ENCODE results near the gene PAMR1.

The PAMR1 gene

GRCh38 chr11:35511666-35512065 lies 13.8 kb downstream of the PAMR1 start:
- TF ChIP-seq, protein P1, sequence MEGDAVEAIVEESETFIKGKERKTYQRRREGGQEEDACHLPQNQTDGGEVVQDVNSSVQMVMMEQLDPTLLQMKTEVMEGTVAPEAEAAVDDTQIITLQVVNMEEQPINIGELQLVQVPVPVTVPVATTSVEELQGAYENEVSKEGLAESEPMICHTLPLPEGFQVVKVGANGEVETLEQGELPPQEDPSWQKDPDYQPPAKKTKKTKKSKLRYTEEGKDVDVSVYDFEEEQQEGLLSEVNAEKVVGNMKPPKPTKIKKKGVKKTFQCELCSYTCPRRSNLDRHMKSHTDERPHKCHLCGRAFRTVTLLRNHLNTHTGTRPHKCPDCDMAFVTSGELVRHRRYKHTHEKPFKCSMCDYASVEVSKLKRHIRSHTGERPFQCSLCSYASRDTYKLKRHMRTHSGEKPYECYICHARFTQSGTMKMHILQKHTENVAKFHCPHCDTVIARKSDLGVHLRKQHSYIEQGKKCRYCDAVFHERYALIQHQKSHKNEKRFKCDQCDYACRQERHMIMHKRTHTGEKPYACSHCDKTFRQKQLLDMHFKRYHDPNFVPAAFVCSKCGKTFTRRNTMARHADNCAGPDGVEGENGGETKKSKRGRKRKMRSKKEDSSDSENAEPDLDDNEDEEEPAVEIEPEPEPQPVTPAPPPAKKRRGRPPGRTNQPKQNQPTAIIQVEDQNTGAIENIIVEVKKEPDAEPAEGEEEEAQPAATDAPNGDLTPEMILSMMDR (IDR thresholded peaks at IDR 0.05; ENCODE audit: extremely low read depth, insufficient read depth, missing control alignments) = no peak
- no peak for DNase-seq (ENCODE audit: low spot score)
- in situ Hi-C loops (cut with MboI; ENCODE audit: low pct_unique_long_range_greater_than_20kb, low sequenced_read_pairs, unreplicated experiment) = no loop called here

DNA sequence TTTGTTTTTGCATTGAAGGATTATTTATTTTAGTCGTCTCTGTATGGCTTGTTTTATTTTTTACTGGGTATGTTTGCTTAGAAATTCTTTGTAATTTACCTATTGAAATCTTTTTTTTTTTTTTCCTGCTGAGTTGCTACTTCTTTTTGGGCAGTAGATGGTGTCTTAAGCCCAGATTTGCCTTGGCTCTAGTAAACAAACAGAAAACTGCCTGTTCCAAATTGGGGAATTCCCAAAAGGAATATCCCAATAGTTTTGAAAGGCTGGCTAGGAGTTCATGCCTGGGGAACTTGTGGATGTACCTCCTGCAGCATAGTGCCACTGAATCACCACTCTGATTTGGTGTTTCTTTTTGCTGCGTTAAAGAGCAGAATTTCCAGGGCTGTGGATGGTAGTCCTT lies 17.7 kb downstream of the PAMR1 start:
- TF ChIP-seq, protein P1 (IDR thresholded peaks at IDR 0.05; ENCODE audit: extremely low read depth, insufficient read depth, missing control alignments) = no peak
- DNase-seq (ENCODE audit: low spot score) = no peak
- in situ Hi-C loops (cut with MboI; ENCODE audit: low pct_unique_long_range_greater_than_20kb, low sequenced_read_pairs, unreplicated experiment) = no loop called here

- no peak for DNase-seq (ENCODE audit: low spot score)
- TF ChIP-seq, protein P1 (IDR thresholded peaks at IDR 0.05; ENCODE audit: extremely low read depth, insufficient read depth, missing control alignments) = no peak
- in situ Hi-C loops (cut with MboI; ENCODE audit: low pct_unique_long_range_greater_than_20kb, low sequenced_read_pairs, unreplicated experiment) = no loop called here
These were observed 23.6 kb downstream of the PAMR1 start for GRCh38 chr11:35501776-35502175.

DNA sequence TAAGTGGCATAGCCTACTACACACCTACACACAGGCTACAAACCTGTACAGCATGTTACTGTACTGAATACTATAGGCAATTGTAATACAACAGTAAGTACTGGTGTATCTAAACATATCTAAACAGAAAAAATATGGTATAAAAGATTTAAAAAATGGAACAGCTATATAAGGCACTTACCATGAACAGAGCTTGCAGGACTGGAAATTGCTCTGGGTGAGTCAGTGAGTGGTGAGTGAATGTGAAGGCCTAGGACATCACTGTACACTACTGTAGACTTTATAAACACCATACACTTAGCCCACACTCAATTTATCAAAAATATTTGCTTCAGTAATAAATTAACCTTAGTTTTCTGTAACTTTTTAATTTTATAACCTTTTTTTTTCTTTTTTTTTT lies 24.7 kb downstream of the PAMR1 start:
- in situ Hi-C loops (cut with MboI; ENCODE audit: low pct_unique_long_range_greater_than_20kb, low sequenced_read_pairs, unreplicated experiment) = no loop called here
- TF ChIP-seq, protein P1 (IDR thresholded peaks at IDR 0.05; ENCODE audit: extremely low read depth, insufficient read depth, missing control alignments) = no peak
- DNase-seq (ENCODE audit: low spot score) = no peak

- in situ Hi-C loops (cut with MboI; ENCODE audit: low pct_unique_long_range_greater_than_20kb, low sequenced_read_pairs, unreplicated experiment) = no loop called here
- TF ChIP-seq, protein P1 (IDR thresholded peaks at IDR 0.05; ENCODE audit: extremely low read depth, insufficient read depth, missing control alignments) = no peak
- DNase-seq (ENCODE audit: low spot score) = no peak
These were observed 29.0 kb downstream of the PAMR1 start for GRCh38 chr11:35496416-35496815.

DNA sequence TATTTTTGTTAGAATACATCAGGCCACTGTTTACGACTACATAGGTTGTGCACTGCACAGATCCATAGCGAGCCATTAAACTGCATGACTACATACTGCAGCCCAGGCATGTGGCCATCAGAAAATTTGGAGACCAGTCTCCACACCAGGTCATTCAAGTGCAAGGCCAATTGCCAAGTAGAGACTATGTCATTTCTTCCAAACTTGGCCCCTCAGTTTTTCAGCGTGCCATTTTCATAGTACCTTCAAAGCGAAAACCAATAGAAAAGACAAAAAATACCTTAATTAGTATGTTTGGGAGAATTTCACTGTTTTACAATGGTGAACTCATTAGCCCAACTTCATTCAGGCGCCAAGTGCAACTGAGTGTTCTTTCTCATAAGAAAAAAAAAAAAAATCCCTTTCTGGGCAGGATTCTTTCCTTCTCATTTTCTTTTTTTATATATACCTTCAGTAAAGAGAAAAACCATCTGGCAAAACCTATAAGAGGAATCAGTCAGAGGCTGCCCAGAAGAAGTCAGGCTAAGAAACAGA lies 30.4 kb downstream of the PAMR1 start:
- TF ChIP-seq, protein P1 (IDR thresholded peaks at IDR 0.05; ENCODE audit: extremely low read depth, insufficient read depth, missing control alignments) = no peak
- in situ Hi-C loops (cut with MboI; ENCODE audit: low pct_unique_long_range_greater_than_20kb, low sequenced_read_pairs, unreplicated experiment) = no loop called here
- no peak for DNase-seq (ENCODE audit: low spot score)

Data from GM13977 (cell line).